ENCODE results near the gene FADS6. TPM values are rescaled to one million over a fixed set of nuclear protein-coding genes. Genes with fewer than 3 reads are reported as not detected.
A peak's percentile ranks its signal among the peaks of the same experiment; 100 is the strongest.

FADS6 gene
- total and polyA plus RNA-seq, 2 of the 13 experiments (the other 11 are each of a cell fraction or from before 2014, with no cell fraction given), result 0.11 TPM

DNA sequence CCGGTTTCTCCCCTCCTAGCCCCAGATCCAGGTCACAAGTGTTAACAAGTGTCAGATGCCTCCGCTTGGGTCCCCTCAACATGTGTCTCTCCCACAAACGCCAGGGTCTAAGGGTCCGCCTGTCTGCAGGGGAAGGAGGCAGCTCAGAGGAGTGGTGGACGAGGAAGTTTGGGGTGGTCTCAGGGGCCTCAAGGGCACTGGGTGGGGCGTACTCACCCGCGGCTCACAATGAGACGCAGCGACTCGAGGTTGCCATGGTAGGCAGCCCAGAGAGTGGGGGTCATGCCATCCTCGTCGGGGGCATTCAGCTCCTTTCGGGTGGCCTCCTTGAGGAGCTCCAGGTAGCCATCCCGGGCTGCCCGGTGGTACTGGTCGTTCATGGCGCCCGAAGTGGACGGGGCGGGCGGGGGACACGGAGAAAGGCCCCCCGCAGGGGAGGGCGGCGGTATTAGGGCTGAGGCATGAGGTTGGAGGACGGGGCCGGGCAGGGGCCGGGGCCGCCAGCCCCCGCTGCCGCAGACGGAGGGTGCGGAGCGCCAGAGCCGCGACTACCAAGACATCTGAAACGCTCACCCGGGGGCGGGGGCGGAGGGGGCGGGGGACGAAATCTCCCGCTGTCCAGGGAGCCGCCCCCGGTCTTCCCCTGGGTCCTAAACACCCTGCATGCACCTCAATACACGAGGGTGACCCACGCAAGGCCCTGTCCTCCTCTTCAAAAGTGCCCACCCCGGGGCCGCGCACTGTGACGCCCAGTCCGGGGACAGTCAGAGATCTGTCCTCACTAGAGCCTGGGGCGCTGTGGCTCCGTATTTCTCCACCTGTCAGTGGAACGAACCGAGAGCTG lies 29.5 kb upstream of the FADS6 start, which contains the start of gene USH1G (continued):
- TF ChIP-seq, protein P1, sequence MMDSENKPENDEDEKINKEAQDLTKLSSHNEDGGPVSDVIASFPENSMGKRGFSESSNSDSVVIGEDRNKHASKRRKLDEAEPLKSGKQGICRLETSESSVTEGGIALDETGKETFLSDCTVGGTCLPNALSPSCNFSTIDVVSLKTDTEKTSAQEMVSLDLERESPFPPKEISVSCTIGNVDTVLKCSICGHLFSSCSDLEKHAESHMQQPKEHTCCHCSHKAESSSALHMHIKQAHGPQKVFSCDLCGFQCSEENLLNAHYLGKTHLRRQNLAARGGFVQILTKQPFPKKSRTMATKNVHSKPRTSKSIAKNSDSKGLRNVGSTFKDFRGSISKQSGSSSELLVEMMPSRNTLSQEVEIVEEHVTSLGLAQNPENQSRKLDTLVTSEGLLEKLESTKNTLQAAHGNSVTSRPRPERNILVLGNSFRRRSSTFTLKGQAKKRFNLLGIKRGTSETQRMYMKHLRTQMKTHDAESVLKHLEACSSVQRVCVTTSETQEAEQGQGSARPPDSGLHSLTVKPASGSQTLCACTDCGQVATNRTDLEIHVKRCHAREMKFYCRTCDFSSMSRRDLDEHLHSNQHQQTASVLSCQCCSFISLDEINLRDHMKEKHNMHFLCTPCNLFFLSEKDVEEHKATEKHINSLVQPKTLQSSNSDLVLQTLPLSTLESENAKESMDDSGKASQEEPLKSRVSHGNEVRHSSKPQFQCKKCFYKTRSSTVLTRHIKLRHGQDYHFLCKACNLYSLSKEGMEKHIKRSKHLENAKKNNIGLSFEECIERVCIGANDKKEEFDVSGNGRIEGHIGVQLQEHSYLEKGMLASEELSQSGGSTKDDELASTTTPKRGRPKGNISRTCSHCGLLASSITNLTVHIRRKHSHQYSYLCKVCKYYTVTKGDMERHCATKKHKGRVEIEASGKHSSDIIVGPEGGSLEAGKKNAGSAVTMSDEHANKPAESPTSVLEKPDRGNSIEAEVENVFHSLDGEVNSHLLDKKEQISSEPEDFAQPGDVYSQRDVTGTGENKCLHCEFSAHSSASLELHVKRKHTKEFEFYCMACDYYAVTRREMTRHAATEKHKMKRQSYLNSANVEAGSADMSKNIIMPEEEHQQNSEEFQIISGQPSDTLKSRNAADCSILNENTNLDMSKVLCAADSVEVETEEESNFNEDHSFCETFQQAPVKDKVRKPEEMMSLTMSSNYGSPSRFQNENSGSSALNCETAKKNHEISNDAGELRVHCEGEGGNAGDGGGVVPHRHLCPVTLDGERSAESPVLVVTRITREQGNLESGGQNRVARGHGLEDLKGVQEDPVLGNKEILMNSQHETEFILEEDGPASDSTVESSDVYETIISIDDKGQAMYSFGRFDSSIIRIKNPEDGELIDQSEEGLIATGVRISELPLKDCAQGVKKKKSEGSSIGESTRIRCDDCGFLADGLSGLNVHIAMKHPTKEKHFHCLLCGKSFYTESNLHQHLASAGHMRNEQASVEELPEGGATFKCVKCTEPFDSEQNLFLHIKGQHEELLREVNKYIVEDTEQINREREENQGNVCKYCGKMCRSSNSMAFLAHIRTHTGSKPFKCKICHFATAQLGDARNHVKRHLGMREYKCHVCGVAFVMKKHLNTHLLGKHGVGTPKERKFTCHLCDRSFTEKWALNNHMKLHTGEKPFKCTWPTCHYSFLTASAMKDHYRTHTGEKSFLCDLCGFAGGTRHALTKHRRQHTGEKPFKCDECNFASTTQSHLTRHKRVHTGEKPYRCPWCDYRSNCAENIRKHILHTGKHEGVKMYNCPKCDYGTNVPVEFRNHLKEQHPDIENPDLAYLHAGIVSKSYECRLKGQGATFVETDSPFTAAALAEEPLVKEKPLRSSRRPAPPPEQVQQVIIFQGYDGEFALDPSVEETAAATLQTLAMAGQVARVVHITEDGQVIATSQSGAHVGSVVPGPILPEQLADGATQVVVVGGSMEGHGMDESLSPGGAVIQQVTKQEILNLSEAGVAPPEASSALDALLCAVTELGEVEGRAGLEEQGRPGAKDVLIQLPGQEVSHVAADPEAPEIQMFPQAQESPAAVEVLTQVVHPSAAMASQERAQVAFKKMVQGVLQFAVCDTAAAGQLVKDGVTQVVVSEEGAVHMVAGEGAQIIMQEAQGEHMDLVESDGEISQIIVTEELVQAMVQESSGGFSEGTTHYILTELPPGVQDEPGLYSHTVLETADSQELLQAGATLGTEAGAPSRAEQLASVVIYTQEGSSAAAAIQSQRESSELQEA (CRISPR knock-in tag; IDR thresholded peaks at IDR 0.05; ENCODE audit: not compliant biosample characterization), result no peak
- TF ChIP-seq, protein P2, sequence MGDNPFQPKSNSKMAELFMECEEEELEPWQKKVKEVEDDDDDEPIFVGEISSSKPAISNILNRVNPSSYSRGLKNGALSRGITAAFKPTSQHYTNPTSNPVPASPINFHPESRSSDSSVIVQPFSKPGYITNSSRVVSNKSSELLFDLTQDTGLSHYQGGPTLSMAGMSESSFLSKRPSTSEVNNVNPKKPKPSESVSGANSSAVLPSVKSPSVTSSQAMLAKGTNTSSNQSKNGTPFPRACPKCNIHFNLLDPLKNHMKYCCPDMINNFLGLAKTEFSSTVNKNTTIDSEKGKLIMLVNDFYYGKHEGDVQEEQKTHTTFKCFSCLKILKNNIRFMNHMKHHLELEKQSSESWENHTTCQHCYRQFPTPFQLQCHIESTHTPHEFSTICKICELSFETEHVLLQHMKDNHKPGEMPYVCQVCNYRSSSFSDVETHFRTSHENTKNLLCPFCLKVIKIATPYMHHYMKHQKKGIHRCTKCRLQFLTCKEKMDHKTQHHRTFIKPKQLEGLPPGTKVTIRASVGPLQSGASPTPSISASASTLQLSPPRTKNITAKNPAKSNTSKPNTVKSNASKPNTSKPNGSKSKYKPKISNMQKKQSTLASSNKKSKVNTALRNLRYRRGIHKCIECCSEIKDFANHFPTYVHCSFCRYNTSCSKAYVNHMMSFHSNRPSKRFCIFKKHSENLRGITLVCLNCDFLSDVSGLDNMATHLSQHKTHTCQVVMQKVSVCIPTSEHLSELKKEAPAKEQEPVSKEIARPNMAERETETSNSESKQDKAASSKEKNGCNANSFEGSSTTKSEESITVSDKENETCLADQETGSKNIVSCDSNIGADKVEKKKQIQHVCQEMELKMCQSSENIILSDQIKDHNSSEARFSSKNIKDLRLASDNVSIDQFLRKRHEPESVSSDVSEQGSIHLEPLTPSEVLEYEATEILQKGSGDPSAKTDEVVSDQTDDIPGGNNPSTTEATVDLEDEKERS (CRISPR knock-in tag; IDR thresholded peaks at IDR 0.05), result 0 out of 2 replicates have a peak, but pooled peaks have one; percentile 29
- TF ChIP-seq BORCS8-MEF2B (CRISPR knock-in tag; IDR thresholded peaks at IDR 0.05) (no peak), PAF1 (CRISPR knock-in tag; IDR thresholded peaks at IDR 0.05) (no peak), GATAD1 (CRISPR knock-in tag; IDR thresholded peaks at IDR 0.05) (no peak), ZNF251 (CRISPR knock-in tag; IDR thresholded peaks at IDR 0.05) (no peak), HNRNPLL (IDR thresholded peaks at IDR 0.05; ENCODE audit: low read depth, low read length, poor library complexity, severe bottlenecking) (no peak), GLI4 (CRISPR knock-in tag; IDR thresholded peaks at IDR 0.05; ENCODE audit: borderline replicate concordance) (no peak), CBFB (CRISPR knock-in tag; IDR thresholded peaks at IDR 0.05) (no peak; the same call in 1 of the 2 replicates), IRX3 (CRISPR knock-in tag; IDR thresholded peaks at IDR 0.05; ENCODE audit: borderline replicate concordance, low read depth) (no peak), SP5 (CRISPR knock-in tag; IDR thresholded peaks at IDR 0.05; ENCODE audit: borderline replicate concordance, low read depth) (0 out of 2 replicates have a peak, but pooled peaks have one; percentile 22), ZSCAN30 (CRISPR knock-in tag; IDR thresholded peaks at IDR 0.05) (0 out of 2 replicates have a peak, but pooled peaks have one; percentile 24), AHR (CRISPR knock-in tag; IDR thresholded peaks at IDR 0.05) (no peak), KLF13 (CRISPR knock-in tag; IDR thresholded peaks at IDR 0.05) (no peak)
- TF ChIP-seq, protein P3, sequence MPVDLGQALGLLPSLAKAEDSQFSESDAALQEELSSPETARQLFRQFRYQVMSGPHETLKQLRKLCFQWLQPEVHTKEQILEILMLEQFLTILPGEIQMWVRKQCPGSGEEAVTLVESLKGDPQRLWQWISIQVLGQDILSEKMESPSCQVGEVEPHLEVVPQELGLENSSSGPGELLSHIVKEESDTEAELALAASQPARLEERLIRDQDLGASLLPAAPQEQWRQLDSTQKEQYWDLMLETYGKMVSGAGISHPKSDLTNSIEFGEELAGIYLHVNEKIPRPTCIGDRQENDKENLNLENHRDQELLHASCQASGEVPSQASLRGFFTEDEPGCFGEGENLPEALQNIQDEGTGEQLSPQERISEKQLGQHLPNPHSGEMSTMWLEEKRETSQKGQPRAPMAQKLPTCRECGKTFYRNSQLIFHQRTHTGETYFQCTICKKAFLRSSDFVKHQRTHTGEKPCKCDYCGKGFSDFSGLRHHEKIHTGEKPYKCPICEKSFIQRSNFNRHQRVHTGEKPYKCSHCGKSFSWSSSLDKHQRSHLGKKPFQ (CRISPR knock-in tag; IDR thresholded peaks at IDR 0.05; ENCODE audit: insufficient replicate concordance), result peak; percentile 13
